GM19238 (cell line): ENCODE data around the gene FHIP1B.

Experiments
- DNase-seq: peaks from one replicate; pipeline ENCODE4 v3.0.0; 2011; ENCODE audit warnings: low spot score; ENCODE audit not compliant: insufficient read length

FHIP1B gene

DNA sequence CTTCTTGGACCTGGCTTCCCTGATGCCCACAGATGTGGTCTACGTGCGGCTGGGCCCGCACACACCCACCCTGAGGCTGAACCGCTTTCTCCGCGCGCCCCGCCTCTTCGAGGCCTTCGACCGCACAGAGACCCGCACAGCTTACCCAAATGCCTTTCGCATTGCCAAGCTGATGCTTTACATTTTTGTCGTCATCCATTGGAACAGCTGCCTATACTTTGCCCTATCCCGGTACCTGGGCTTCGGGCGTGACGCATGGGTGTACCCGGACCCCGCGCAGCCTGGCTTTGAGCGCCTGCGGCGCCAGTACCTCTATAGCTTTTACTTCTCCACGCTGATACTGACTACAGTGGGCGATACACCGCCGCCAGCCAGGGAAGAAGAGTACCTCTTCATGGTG is 5.7 kb upstream of the FHIP1B start:
- no peak for DNase-seq

- no peak for DNase-seq
Observed at GRCh38 chr11:6238902-6239301, 4.5 kb upstream of the FHIP1B start, which contains the start of gene CNGA4. Gene CNGA4 (plus strand): TSS chr11:6239089. CDS start chr11:6239207, 118 bp downstream.

DNA sequence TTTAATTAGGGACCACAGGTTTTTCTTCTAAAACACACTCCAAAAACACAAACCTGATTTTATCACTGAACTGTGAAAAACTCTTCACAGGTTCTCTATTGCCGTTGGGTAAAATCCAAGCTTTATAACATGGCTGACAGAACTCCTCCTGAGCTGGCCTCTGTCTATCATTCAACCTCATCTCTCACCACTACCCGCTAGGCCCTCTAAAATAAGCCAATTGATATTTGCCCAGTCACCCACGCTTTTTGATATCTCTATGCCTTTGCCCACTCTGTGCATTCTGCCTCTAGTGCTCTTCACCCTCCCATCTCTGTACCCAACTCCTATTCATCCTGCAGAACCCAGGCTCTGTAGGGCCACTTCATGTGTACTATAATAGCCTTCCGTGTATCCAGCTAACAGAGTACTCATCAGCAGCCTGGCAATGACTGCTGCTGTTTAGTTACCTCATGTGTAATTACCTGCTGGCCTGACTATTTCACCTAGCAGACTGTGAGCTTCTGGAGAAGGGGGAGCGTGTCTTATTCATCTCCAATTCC is 3.4 kb upstream of the FHIP1B start:
- DNase-seq: no peak

- no peak for DNase-seq
Observed at GRCh38 chr11:6237266-6237665, 2.8 kb upstream of the FHIP1B start.

GRCh38 chr11:6233984-6234386 is 451 bp downstream of the FHIP1B start:
- DNase-seq: no peak

DNA sequence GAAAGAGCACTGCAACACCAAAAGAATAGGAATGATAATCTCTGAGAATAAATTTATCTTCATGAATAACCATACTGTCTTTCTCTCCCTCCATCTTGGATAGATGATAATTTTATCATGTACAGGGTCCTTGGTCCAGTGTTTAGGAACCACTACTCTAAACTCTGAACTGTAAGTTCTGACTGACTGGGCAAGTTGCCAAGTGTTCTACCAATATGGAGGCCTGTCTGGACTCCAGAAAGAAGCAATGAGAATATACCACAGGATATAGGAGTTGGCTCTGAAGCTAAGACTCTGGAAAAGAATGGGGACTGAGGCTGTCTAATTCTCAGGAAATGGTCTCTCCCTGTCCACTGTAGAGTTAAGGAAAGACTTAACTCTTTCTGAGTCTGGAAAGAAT is 1.5 kb downstream of the FHIP1B start:
- DNase-seq: no peak

DNA sequence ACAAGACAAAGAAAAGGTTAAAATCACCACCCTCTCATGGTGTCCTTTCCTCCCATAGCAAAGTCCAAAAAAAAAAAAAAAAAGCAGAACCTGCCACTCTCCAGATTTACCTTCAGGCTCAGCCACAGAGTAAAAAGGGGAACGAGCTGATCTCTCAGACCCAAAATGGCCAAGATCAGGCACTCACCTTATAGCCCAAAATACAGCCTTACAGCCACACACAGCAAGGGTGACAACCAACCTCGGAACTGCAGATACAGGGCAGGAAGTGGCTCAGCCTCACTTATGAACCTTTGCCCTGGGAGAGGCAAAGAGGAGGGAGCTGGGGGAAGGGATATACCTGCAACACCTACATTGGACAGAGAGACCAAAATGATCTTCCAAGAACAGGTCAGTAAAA is 4.5 kb downstream of the FHIP1B start:
- no peak for DNase-seq

- DNase-seq: no peak
Observed at GRCh38 chr11:6228520-6228919, 5.9 kb downstream of the FHIP1B start.

DNA sequence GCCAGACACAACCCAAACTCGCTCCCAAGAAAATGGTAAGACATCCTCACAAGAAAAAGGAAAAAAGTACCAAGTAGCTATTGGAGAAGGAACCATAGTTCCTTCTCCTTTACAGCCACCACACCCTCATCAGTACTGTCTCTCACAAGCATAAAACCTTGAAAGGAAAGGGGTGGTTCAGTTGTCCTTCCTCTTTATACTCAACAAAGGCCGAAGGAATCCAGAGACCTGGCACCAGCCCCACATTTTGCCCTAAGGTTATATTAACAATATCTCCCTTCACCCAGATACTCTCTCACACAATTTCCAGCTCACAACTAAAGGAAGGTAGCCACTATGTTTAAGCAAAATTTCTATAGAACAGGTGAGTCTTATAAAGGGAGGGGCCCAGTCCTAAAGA is 8.5 kb downstream of the FHIP1B start:
- no peak for DNase-seq

- DNase-seq: no peak
Observed at GRCh38 chr11:6225024-6225423, 9.4 kb downstream of the FHIP1B start.

DNA sequence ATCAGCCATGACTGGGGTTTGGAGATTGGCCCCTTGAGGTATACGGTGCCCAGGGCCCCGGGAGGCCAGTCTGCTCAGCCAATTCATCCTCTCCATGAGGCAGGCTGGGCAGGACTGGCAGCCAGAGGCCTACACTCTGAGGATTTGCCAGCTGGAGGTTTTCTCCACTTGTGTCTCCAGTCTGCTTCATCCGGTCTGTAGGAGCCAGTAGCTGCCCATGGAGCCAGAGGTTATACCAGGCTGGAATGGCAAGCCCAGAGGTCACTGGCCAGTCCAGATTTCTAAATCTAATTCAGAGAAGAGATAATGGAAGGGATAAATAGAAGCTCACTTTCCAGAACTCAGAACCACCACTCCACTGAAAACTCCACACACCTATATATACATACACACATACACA is 10.0 kb downstream of the FHIP1B start:
- no peak for DNase-seq

DNA sequence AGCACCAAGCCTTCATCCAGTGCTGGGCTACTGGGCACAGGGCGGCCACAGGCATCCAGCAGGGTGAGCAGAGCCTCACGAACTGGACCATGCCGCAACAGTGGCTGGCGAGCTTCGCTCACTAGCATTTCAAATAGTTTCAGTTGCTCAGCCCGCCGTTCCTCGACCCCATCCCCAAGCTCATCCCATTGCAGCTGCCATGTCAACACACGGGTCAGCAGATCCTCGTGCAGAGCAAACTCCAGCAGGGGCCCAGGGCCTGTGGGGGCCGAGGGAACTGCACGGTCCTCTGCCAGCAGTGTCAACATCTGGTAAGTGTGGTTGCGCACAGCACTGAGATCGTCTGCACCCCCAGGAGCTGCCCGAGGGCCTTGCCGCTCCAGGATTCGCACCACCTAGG is 10.6 kb downstream of the FHIP1B start:
- no peak for DNase-seq

GRCh38 chr11:6219359-6219758 is 15.1 kb downstream of the FHIP1B start:
- DNase-seq: no peak

- no peak for DNase-seq
Observed at GRCh38 chr11:6217722-6218121, 16.7 kb downstream of the FHIP1B start.

GRCh38 chr11:6216501-6216900 is 17.9 kb downstream of the FHIP1B start:
- DNase-seq: no peak

DNA sequence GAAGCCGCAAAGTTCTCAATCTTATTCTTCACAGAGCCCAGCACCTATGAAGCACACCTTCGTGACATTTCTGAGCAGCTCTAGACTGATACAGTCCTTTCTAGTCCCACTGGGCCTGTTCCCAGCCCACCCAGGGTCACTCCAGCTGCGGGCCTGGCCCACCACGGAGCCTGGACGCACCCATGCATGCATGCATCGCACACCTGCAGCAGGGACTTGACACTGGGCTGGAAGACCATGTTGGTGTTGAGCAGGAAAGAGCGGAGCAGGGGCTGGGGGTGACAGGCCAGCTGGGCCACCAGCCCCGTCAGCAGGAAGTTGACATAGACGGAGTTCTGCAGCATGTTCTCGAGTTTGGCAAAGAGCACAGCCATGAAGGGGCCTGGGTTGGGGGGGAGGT is 19.9 kb downstream of the FHIP1B start:
- DNase-seq: no peak

GRCh38 chr11:6210274-6210955 is 24.0 kb downstream of the FHIP1B start:
- no peak for DNase-seq

DNA sequence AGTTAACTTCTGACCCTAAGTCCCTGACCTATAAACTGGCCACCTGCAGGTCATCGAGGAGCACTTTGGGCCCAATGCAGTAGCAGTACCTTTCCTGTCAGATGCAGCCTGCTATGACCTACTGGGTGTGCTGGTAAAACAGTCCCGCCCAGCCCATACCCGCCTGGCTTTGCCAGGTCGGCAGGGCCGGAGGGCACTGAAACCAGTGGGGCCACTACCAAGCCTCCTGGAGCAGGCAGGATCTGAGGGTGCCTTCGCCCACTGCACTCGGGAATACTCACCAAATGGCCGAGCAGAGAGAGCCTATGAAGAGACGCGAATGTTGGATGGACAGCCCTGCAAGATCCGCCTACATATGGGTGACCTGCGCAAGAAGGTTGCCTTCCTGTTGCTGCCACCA is 24.6 kb downstream of the FHIP1B start:
- no peak for DNase-seq

DNA sequence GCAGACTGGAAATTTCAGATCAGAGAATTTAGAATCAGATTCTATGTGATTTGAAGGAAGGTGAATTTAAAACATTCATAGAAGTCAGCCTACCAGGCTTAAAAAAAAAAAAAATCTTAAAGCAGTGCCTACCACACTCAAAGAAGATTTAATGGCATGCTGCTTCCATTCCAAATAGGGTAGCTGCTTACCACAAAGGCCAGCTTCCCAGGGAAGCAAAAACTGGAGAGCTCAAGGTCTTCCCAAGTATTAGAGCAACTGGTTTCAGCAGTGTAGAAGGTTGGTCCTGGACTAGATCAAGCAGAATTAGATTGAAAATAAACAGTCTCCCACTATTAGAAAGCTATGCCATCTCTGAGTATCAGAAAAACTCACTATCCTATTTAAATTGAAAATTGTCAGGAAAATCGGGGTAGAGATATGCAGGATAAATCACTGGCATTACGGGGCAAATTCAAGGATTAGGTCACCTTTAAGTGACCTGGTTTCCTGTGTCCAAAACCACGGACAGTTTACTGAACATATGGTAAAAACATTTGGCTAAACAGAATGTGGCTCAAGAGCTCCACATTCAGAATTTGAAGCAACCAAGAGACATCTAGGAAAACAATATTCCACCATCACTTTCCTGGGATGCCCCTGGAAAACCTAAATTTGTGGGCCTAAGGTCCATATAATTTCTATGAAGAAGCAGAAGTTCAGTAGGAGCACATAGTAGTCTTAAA is 27.8 kb downstream of the FHIP1B start:
- no peak for DNase-seq

- DNase-seq: no peak
Observed at GRCh38 chr11:6205366-6205765, 29.1 kb downstream of the FHIP1B start, which contains the start of gene C11orf42. Gene C11orf42 (plus strand): TSS chr11:6205557. CDS start chr11:6205616, 59 bp downstream.

GRCh38 chr11:6204706-6205105 is 29.7 kb downstream of the FHIP1B start:
- DNase-seq: no peak

DNA sequence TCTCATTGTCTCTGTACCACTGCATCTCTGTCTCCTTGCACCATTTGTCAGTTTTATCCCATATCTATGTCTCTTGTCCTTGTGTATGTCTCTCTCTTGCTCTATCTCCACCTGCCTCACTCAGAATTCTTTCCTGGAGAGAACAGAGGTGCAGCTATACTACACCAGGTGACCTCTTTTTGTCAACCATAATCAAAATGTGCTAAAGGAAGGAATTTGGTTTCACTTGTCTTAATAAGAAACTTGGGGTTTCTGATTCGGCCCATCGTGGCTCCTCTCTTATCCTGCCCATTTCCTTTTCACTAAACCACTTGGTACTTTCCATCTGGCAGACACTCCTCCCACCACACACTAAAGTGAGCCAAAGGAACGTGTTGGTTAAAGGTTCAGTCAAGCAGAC is 31.1 kb downstream of the FHIP1B start:
- peak; percentile 16 for DNase-seq

DNA sequence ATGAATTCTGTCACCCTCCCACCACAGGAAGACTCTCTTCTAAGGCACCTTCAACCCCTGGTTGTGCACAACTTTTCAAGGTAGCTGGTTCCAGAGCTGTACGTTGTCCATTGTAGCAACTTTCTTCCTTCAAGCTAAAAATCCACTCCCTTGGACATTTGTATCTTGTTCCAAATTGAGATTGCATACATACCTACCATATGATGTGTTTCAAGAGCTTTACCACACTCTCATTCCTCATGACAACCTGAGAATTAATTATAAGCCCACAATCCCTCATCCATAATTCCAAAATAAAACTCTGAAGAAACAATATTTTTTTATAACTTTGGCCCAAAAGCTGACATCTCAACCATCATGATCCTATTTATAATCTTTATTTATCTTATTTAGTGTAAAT is 32.4 kb downstream of the FHIP1B start:
- DNase-seq: no peak
